GM03348 (cell line): ENCODE results near the gene EFCC1.
"Not testable (repeated sequence)": the region's sequence is repeated elsewhere in the genome, so short reads cannot be mapped to it uniquely, and the experiment has no call there.

Experiments used
- DNase-seq: peaks from one replicate; pipeline ENCODE4 v3.0.0; 2012; ENCODE audit warnings: low spot score

The EFCC1 gene

DNA sequence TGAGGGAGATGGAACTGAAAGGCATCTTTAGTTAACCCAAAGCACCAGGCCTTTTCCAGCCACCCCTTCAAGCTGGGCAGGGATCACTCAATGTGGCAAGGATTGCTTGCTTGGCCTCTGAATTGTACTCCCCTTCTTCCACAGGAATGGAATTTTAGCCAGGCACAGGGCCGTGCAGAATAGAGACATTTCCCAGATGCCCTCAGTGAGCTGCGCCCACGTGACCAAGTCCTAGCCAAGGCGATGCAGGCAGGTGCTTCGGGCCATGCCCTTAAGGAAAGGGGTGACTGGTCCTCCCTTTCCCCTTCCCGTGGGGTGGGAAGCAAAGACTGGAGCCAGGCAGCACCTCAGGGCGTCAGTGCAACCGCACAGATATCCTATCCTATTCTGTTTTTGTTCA is 77.4 kb downstream of the EFCC1 start:
- DNase-seq: no peak

DNA sequence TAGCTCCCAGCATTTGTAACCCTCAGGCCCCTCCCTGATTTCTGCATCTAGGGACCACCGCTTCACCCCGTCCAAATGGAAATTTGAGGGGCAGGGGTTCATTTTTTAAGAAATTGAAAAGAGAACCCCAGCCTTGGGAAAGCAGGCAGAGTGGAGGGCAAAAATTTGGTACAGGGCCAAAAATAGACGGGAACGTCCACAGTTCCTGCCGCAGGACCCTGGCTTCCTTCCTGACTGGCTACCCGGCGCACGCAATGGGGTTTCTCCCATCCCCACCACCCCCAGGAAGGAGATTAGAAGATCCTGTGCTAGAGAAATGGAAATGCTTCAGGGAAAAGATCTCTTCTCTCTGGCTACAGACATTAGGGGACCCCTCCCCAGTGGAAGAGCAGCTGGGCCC is 80.4 kb downstream of the EFCC1 start:
- DNase-seq: no peak

DNA sequence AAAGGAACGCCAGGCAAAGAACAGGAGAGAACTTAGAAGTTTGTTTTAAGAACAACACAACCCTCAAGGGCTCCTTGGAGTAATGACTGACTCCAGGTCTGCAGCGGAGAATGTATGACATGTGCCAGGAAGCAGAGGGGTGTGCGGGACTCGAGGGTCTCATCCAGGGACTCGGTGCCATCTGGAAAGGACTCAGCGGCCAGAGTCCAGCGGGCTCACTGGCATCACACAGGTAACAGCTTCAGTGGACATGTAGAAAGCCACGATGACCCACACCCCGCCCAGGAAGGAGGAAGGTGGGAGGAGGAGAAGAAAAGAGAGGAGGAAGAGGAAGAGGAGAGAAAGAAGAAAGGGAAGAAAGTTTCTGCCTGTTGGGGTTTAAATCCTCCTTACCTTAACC is 80.9 kb downstream of the EFCC1 start:
- no peak for DNase-seq

- no peak for DNase-seq
Measured at GRCh38 chr3:129084501-129084900, 83.4 kb downstream of the EFCC1 start.

GRCh38 chr3:129085165-129085715 is 84.1 kb downstream of the EFCC1 start:
- no peak for DNase-seq

DNA sequence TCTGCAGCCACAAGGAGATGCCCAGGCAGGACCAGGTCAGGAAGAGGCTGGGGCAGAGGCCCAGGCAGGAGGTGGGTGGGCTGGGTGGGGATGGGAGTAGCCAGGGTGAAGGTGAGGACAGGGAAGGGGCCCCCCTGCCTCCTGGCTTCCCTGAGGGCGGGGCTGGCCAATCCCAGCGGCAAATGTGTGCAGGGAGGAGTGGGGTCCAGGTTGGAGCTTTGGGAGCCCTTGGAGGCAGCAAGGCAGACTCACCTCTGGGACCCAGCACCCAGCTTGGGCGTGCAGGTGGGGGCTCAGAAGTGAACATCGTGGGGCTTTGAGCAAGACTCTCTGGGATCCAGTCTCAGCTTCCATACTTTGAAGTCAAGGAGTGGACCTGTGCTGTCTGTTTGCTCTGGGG is 84.7 kb downstream of the EFCC1 start:
- no peak for DNase-seq

DNA sequence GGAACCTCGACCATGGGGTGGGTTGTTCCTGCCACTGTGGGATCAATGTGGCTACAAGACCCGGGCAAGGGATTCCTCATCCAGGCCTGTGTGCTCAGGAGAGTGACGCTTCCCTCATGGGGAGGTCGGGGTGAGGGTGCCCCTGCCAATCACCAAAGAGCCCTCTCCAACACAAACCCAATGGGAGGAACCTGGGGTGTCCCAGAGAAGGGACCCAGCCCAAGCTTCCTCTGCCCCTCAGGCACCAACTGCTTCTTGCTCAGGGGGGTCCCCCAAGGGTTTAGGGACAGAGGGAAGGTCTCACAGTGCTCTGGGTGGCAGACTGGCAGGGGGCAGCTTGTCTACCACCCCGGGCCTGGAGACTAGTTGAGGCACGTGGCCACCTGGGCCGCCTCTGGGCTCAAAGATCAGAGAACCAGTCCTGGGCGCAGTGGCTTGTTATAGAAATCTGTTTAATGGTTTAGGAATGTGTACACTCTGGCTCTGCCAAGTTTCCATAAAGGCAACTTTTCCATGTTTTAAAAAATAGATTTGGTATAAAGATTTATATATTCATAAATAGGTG is 86.1 kb downstream of the EFCC1 start:
- DNase-seq: peak; percentile 65

- not testable (repeated sequence) for DNase-seq
Measured at GRCh38 chr3:129087904-129088303, 86.8 kb downstream of the EFCC1 start.

GRCh38 chr3:129088312-129088711 is 87.2 kb downstream of the EFCC1 start:
- DNase-seq: not testable (repeated sequence)
